Tibial artery (tissue), 4 donors: ENCODE data around the gene RBP5.
"Not testable (repeated sequence)": the region's sequence is repeated elsewhere in the genome, so short reads cannot be mapped to it uniquely, and the experiment has no call there.

Experiments used
- DNase-seq, 2 donors: peaks; one replicate each; pipeline ENCODE4 v3.0.0-alpha.2; 2019
- H3K27ac ChIP-seq, 2 donors: fragments of 200-600 bp; sonication (generic) in 1 of 2; 1 replicate in 1 of 2; 2 replicates in 1 of 2; pipeline ENCODE4 v1.5.1; 2018 to 2019; ENCODE audit warnings: mild to moderate bottlenecking in 1 of 2
- H3K27me3 ChIP-seq, 2 donors: fragments of 200-600 bp; sonication (generic) in 1 of 2; one replicate each; pipeline versions ENCODE4 v1.5.1 to v1.6.0; 2016 to 2019
- H3K36me3 ChIP-seq, 3 donors: fragments of 200-600 bp; sonication (generic) in 2 of 3; one replicate each; pipeline ENCODE4 v1.5.1; 2016 to 2019; ENCODE audit warnings: mild to moderate bottlenecking in 2 of 3
- H3K4me1 ChIP-seq, 4 donors: fragments of 200-600 bp; sonication (generic) in 2 of 4; 1 replicate in 3 of 4; 2 replicates in 1 of 4; pipeline ENCODE4 v1.5.1; 2016 to 2019
- H3K4me3 ChIP-seq, 2 donors: fragments of 200-600 bp; sonication (generic) in 1 of 2; 1 replicate in 1 of 2; 2 replicates in 1 of 2; pipeline ENCODE4 v1.5.1; 2018 to 2019; ENCODE audit warnings: mild to moderate bottlenecking in 2 of 2
- H3K9me3 ChIP-seq, 3 donors: fragments of 200-600 bp; sonication (generic) in 1 of 3; one replicate each; pipeline ENCODE4 v1.5.1; 2016 to 2019
- intact Hi-C: fragments of 100-400 bp; cut with DNase I; formaldehyde crosslinking; loops from one replicate; pipeline ENCODE4 v1.15.0; 2023; ENCODE audit warnings: low total_unique reads
- TF ChIP-seq, protein P1 (sequence below), 2 experiments: fragments of 200-600 bp in 1 of 2; fragments of 450-650 bp in 1 of 2; IDR thresholded peaks; one replicate each; pipeline ENCODE4 v1.5.1; 2017 to 2019; ENCODE audit warnings: antibody characterized with exemption in 2 of 2, mild to moderate bottlenecking in 1 of 2, moderate library complexity in 1 of 2

The RBP5 gene

DNA sequence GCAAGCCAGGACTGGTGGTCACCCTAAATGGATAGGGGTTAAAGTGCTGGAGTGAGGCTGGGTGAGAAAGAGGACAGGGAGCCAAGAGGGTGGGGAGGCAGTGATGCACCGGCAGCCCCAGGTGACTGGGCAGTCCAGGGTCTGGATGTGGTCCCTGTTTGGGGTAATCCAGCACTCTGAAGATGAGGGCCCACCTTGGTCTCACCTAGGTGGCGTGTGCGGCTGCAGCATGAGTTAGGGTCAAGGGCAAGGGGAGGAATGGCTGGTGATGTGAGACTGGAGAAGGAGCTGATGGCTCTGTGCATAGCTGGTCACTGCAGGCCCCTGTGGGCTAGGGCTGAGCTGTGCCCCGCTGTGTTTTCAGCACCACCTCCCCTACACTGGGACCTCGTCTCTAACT lies 18.0 kb downstream of the RBP5 start:
- Histone ChIP-seq H3K27ac (no peak overlapping the region), H3K36me3 (peaks cover 0 to 7% (median 4%) of the 10 kb centered on the region in 3 donors), H3K4me3 (no peak overlapping the region), H3K4me1 (peaks cover 0 to 28% (median 15%) of the 10 kb centered on the region in 4 donors), H3K27me3 (no peaks in the 10 kb centered on the region), H3K9me3 (peaks cover 0 to 4% (median 0%) of the 10 kb centered on the region in 3 donors)
- peak; percentile 17 to 47 for DNase-seq
- TF ChIP-seq, protein P1, sequence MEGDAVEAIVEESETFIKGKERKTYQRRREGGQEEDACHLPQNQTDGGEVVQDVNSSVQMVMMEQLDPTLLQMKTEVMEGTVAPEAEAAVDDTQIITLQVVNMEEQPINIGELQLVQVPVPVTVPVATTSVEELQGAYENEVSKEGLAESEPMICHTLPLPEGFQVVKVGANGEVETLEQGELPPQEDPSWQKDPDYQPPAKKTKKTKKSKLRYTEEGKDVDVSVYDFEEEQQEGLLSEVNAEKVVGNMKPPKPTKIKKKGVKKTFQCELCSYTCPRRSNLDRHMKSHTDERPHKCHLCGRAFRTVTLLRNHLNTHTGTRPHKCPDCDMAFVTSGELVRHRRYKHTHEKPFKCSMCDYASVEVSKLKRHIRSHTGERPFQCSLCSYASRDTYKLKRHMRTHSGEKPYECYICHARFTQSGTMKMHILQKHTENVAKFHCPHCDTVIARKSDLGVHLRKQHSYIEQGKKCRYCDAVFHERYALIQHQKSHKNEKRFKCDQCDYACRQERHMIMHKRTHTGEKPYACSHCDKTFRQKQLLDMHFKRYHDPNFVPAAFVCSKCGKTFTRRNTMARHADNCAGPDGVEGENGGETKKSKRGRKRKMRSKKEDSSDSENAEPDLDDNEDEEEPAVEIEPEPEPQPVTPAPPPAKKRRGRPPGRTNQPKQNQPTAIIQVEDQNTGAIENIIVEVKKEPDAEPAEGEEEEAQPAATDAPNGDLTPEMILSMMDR (IDR thresholded peaks at IDR 0.05), result no peak
- intact Hi-C loops, result loop anchor here (5.0 to 10.0 kb wide), 2 partner anchors 48 to 166 kb away; partner anchors contain the start of genes C12orf57, C1S and RNU7-1

DNA sequence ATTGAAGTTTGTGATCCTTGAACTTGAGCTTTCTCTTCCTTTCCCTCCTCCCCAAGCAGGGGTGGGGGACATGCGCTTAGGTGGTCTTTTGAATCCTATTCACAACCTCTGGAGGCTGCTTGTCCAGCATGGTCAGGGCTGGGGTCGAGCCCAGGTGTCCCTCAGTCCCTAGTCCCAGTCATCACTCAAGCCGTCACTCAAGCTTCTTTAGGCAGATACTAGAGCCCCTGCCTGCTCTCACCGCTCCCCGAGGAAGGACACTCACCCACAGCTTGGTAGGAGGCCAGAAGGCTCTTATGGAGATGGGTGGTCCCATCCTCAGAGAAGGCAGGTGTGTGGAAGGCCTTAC lies 19.1 kb downstream of the RBP5 start:
- peaks cover 0 to 4% (median 0%) of the 10 kb centered on the region in 3 donors for H3K9me3 ChIP-seq
- H3K27me3 ChIP-seq, result no peaks in the 10 kb centered on the region
- peak; percentile 24 to 68 for DNase-seq
- H3K27ac ChIP-seq, result peak overlapping the region; percentile 92
- H3K36me3 ChIP-seq, result peaks cover 0 to 1% (median 0%) of the 10 kb centered on the region in 3 donors
- TF ChIP-seq, protein P1 (IDR thresholded peaks at IDR 0.05), result no peak
- intact Hi-C loops, result loop anchor here (5.0 kb wide), 1 partner anchor 92 kb away; the partner anchor contains the start of gene LPCAT3
- H3K4me1 ChIP-seq, result peaks cover 0 to 28% (median 15%) of the 10 kb centered on the region in 4 donors
- H3K4me3 ChIP-seq, result peak overlapping the region in 1 of 2 donors; percentile 69

DNA sequence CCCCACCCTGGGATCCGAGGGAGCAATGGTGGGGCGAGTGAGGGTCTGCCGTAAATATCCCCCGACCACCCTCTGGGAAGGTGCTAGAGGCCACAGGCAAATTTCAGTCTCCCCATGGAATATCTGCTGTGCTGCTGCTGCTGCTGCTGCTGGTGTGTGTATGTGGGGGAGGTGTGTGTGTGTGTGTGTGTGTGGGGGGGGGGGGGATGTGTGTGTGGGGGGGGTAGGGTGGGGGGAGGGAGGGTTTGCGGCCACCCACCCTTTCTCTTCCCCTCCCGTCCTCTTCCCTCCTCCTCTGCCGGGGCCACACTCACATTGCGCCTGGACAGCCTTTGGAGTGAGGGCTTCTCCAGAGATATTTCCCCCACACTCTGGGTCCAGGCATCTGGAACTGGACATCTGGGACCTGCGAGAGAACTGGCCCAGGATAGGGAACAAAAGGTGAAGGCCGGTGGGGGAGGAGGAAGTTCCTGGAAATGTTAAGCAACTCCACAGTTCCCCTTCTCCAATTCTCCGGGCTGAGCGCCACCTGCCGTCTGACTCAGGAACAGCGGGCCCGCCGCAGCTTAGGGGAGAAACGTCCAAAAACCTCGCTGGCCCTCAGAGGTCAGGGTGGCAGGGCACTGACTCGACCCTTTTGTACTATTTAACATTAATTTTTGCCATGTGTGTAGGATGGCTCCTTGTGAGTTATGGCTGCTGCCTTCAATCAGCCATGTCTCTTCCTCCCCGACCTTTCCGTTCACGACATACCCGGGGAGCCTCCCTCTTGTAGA lies 19.7 kb downstream of the RBP5 start, which contains the start of gene C1RL:
Gene C1RL (minus strand): TSS at position 419 of the 776 bp plus-strand sequence. CDS start 34 bp downstream, at position 385.
- Histone ChIP-seq H3K4me3 (peak within 1 kb of the TSS; percentile 62 to 69), H3K9me3 (peaks cover 0 to 4% (median 0%) of the 10 kb centered on the region in 3 donors), H3K36me3 (peaks cover 0 to 7% (median 5%) of the 10 kb centered on the region in 3 donors), H3K27ac (peak within 1 kb of the TSS; percentile 92), H3K27me3 (no peaks in the 10 kb centered on the region), H3K4me1 (peaks cover 0 to 28% (median 15%) of the 10 kb centered on the region in 4 donors)
- intact Hi-C loops, result loop anchor here (5.0 kb wide), 1 partner anchor 92 kb away; the partner anchor contains the start of gene LPCAT3
- TF ChIP-seq, protein P1 (IDR thresholded peaks at IDR 0.05), result peak; percentile 98 to 99
- peak; percentile 94 to 97 for DNase-seq

DNA sequence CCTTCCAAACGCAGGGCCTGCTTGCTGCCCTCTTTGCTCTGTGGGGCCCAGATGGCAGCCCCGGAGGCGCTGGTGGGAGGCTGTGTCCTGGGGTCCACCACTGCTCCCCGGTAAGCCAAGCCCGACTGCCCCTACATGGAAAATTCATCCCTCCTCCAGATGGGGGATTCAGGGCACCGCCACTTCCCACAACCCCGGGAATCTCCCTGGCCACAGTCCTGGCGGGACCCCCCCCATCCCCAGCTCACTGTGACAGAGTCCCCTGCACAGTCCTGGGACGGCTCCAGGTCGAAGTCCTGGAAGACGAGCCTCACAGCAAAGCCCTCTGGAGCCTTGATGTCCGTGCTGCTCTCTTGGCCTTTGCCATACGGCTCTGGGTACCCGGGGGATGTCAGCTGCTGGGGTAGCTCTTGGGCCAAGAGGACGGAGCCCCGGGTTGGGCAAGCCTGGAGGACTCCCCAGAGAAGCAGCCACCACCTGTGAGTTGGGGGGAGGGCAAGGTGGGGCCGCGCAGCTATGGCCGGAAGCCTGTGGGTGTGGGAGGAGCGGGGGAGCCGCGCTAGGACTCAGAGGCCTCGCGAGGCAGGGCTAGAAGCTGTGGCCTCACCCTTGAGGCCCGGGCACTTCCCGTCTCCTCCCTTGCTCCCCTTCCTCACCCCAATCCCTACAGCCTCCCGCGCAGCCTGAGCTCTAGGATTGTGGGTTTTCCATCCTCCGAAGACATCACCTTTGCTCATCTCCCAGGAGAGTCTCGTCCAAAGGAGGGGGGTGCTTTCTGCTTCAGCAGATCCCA lies 20.5 kb downstream of the RBP5 start:
- intact Hi-C loops, result loop anchor here (5.0 kb wide), 1 partner anchor 91 kb away; the partner anchor contains the start of gene LPCAT3
- Histone ChIP-seq H3K27ac (peak overlapping the region; percentile 92), H3K36me3 (peaks cover 0 to 13% (median 10%) of the 10 kb centered on the region in 3 donors), H3K4me3 (peak overlapping the region; percentile 62 to 69), H3K9me3 (peaks cover 0 to 4% (median 0%) of the 10 kb centered on the region in 3 donors), H3K27me3 (no peaks in the 10 kb centered on the region), H3K4me1 (peaks cover 0 to 24% (median 15%) of the 10 kb centered on the region in 4 donors)
- TF ChIP-seq, protein P1 (IDR thresholded peaks at IDR 0.05), result no peak
- peak; percentile 83 to 89 for DNase-seq

DNA sequence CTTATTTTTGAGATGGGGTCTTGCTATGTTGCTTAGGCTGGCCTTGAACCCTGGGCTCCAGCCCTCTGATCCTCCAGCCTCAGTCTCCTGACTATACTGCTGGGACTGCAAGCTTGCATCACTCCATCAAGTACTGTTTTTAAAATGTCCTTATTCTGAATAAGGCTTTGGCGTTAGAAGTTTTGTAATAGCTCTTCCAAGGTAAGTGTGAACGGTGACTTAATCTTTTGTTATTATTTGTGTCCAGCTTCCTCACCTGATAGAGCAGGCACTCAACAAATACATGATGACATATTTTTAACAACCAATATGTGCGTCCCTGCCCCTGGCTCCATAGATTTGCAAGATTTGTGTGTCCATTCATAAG lies 21.1 kb downstream of the RBP5 start:
- TF ChIP-seq, protein P1 (IDR thresholded peaks at IDR 0.05), result no peak
- H3K27me3 ChIP-seq, result no peaks in the 10 kb centered on the region
- H3K36me3 ChIP-seq, result peaks cover 0 to 19% (median 10%) of the 10 kb centered on the region in 3 donors
- H3K4me1 ChIP-seq, result peaks cover 0 to 24% (median 14%) of the 10 kb centered on the region in 4 donors
- intact Hi-C loops, result loop anchor here (5.0 kb wide), 1 partner anchor 90 kb away; the partner anchor contains the start of gene LPCAT3
- peaks cover 0 to 4% (median 0%) of the 10 kb centered on the region in 3 donors for H3K9me3 ChIP-seq
- H3K27ac ChIP-seq, result peak overlapping the region; percentile 92
- H3K4me3 ChIP-seq, result peak overlapping the region; percentile 62 to 69
- peak in 1 of 2 donors; percentile 61 for DNase-seq

DNA sequence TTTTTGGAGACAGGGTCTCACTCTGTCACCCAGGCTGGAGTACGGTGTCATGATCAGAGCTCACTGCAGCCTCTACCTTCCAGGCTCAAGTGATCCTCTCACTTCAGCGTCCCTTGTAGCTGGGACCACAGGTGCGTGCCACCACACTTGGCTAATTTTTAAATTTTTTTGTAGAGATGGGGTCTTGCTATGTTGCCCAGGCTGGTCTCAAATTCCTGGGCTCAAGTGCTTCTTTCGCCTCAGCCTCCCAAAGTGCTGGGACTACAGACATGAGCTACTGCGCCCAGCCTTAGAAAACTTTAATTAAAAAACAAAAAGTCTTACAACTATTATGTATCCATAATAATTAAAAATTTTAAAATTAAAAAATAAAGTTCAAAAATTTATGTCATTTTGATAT lies 21.5 kb downstream of the RBP5 start:
- not testable (repeated sequence) for H3K9me3 ChIP-seq, H3K27me3 ChIP-seq
- Histone ChIP-seq H3K36me3 (peaks cover 0 to 19% (median 10%) of the 10 kb centered on the region in 3 donors), H3K4me3 (peak overlapping the region; percentile 62 to 69), H3K4me1 (peaks cover 0 to 24% (median 14%) of the 10 kb centered on the region in 4 donors), H3K27ac (peak overlapping the region; percentile 18 to 92)
- intact Hi-C loops, result loop anchor here (5.0 kb wide), 1 partner anchor 90 kb away; the partner anchor contains the start of gene LPCAT3
- peak in 1 of 2 donors; percentile 35 for DNase-seq
